ENCODE results near the gene CCDC120. TPM values are rescaled to one million over a fixed set of nuclear protein-coding genes. Genes with fewer than 3 reads are reported as not detected.

The CCDC120 gene
- polyA plus RNA-seq, 1 donor from 2014 or later: 3.1 TPM

- Histone ChIP-seq H3F3A (ENCODE audit: insufficient read depth, low read length, poor library complexity, severe bottlenecking) (no peaks in the 10 kb centered on the region), H3K4me3 (ENCODE audit: low read length) (no peak overlapping the region), H3K27ac (ENCODE audit: low read length) (no peak overlapping the region), H3K9me2 (ENCODE audit: insufficient read depth, low read length) (no peaks in the 10 kb centered on the region), H3K36me3 (ENCODE audit: insufficient read depth, low read length) (no peaks in the 10 kb centered on the region), H3K27me3 (ENCODE audit: insufficient read depth, low read depth, low read length) (no peaks in the 10 kb centered on the region), H3K9me3 (ENCODE audit: low read length) (no peaks in the 10 kb centered on the region), H4K20me1 (ENCODE audit: insufficient read depth) (no peaks in the 10 kb centered on the region), H2AFZ (ENCODE audit: low read depth, low read length) (no peak overlapping the region), H3K4me2 (ENCODE audit: low read length) (no peak overlapping the region), H3K79me2 (replicated peaks; ENCODE audit: insufficient read depth, low read length) (no peaks in the 10 kb centered on the region), H3K9ac (ENCODE audit: low read length) (no peak overlapping the region)
- TF ChIP-seq RAD21 (conservative IDR thresholded peaks at IDR 0.05) (no peak), EZH2 (IDR thresholded peaks at IDR 0.05; ENCODE audit: borderline replicate concordance, insufficient read depth, low read length, poor library complexity, severe bottlenecking) (no peak), MXI1 (conservative IDR thresholded peaks at IDR 0.05; ENCODE audit: poor library complexity, severe bottlenecking) (no peak), REST (IDR thresholded peaks at IDR 0.05; ENCODE audit: borderline replicate concordance) (no peak), SMC3 (conservative IDR thresholded peaks at IDR 0.05; ENCODE audit: poor library complexity) (no peak), POLR2AphosphoS5 (IDR thresholded peaks at IDR 0.05) (no peak), EP300 (conservative IDR thresholded peaks at IDR 0.05; ENCODE audit: poor library complexity, severe bottlenecking) (no peak), CTCF (IDR thresholded peaks at IDR 0.05; ENCODE audit: poor library complexity, severe bottlenecking) (no peak), TAF1 (IDR thresholded peaks at IDR 0.05; ENCODE audit: low read depth) (no peak)
Observed at GRCh38 chrX:49060914-49061313, 2.1 kb downstream of the CCDC120 start.

- H3K9me3 ChIP-seq (ENCODE audit: low read length): no peaks in the 10 kb centered on the region
Observed at GRCh38 chrX:49061490-49061889, 2.7 kb downstream of the CCDC120 start.

More at GRCh38 chrX:49061490-49061889, 2.7 kb downstream of the CCDC120 start:
- H4K20me1 ChIP-seq (ENCODE audit: insufficient read depth): no peaks in the 10 kb centered on the region
- no peaks in the 10 kb centered on the region for H3K27me3 ChIP-seq (ENCODE audit: insufficient read depth, low read depth, low read length)
- H3K4me2 ChIP-seq (ENCODE audit: low read length): no peak overlapping the region
- no peaks in the 10 kb centered on the region for H3K36me3 ChIP-seq (ENCODE audit: insufficient read depth, low read length)
- no peak overlapping the region for H3K9ac ChIP-seq (ENCODE audit: low read length)
- H3K27ac ChIP-seq (ENCODE audit: low read length): no peak overlapping the region
- H3F3A ChIP-seq (ENCODE audit: insufficient read depth, low read length, poor library complexity, severe bottlenecking): no peaks in the 10 kb centered on the region
- no peaks in the 10 kb centered on the region for H3K9me2 ChIP-seq (ENCODE audit: insufficient read depth, low read length)
- TF ChIP-seq EP300 (conservative IDR thresholded peaks at IDR 0.05; ENCODE audit: poor library complexity, severe bottlenecking) (no peak), RAD21 (conservative IDR thresholded peaks at IDR 0.05) (no peak), SMC3 (conservative IDR thresholded peaks at IDR 0.05; ENCODE audit: poor library complexity) (no peak), TAF1 (IDR thresholded peaks at IDR 0.05; ENCODE audit: low read depth) (no peak)
- no peak overlapping the region for H2AFZ ChIP-seq (ENCODE audit: low read depth, low read length)
- no peaks in the 10 kb centered on the region for H3K79me2 ChIP-seq (replicated peaks; ENCODE audit: insufficient read depth, low read length)
- H3K4me3 ChIP-seq (ENCODE audit: low read length): no peak overlapping the region

All from neural cell (in vitro differentiated cells).